ENCODE measurements around the gene GNG3. TPM values are rescaled to one million over a fixed set of nuclear protein-coding genes. Genes with fewer than 3 reads are reported as not detected.

Gene GNG3
- total and polyA plus RNA-seq, 2 of the 8 experiments (the other 6 are each of a cell fraction or from before 2014, with no cell fraction given): 4.9 to 12.1 TPM

- TF ChIP-seq FOSL1 (IDR thresholded peaks at IDR 0.05; ENCODE audit: insufficient read depth, low read depth, low read length) (no peak), HDAC6 (IDR thresholded peaks at IDR 0.05; ENCODE audit: low read depth, low read length) (no peak), BRCA1 (IDR thresholded peaks at IDR 0.05; ENCODE audit: low read depth, low read length) (no peak), SP1 (IDR thresholded peaks at IDR 0.05; ENCODE audit: low read depth, low read length) (no peak), POLR2A (IDR thresholded peaks at IDR 0.05; ENCODE audit: control extremely low read depth in 1 of 2, low read depth in 2 of 2, low read length in 2 of 2) (no peak), PHF8 (conservative IDR thresholded peaks at IDR 0.05; ENCODE audit: low read depth, low read length) (no peak), YY1 (IDR thresholded peaks at IDR 0.05; ENCODE audit: low read depth, low read length) (no peak), JUN (IDR thresholded peaks at IDR 0.05; ENCODE audit: low read depth, low read length) (no peak), RAD21 (IDR thresholded peaks at IDR 0.05 in 1 of 2, conservative IDR thresholded peaks at IDR 0.05 in 1 of 2; ENCODE audit: low read depth in 2 of 2, low read length in 2 of 2) (peak in 1 of 2 experiments; percentile 6; a peak in 1 of 4 replicates), RNF2 (IDR thresholded peaks at IDR 0.05; ENCODE audit: borderline replicate concordance, low read depth, low read length, missing control alignments, poor library complexity, severe bottlenecking) (no peak)
Measured at GRCh38 chr11:62721994-62722393, 14.5 kb downstream of the GNG3 start (continued).
